ENCODE results near the gene MTMR3. TPM values are rescaled to one million over a fixed set of nuclear protein-coding genes. Genes with fewer than 3 reads are reported as not detected.

MTMR3 gene
- total RNA-seq, 1 experiment from 2014 or later: 27.0 TPM

DNA sequence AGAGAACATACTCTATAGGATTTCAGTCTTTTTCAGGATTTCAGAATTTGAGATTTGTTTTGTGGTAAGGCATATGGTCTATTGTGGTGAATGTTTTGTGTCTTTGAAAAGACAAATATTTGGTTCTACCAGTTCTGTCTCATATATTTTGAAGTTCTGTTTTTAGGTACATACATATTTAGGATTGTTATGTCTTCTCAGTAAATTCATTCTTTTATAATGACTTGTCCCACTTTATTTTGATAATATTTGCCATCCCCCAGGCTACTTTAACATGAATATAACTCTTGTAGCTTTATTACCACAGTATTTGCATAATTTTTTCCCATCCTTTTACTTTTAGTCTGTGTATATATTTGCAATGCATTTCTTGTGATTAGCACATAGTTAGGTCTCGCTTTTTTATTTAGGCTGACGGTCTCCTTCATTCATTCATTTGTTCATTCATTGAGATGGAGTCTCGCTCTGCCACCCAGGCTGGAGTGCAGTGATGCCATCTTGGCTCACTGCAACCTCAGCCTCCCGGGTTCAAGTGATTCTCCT is 32.1 kb downstream of the MTMR3 start:
- Histone ChIP-seq H3K27ac (ENCODE audit: low read depth, low read length) (no peak overlapping the region), H3K36me3 (ENCODE audit: control insufficient read depth in 1 of 2, insufficient read depth in 2 of 2, low read length in 2 of 2) (no peaks in the 10 kb centered on the region), H3K4me2 (ENCODE audit: low read length) (no peak overlapping the region), H3K9ac (ENCODE audit: low read length) (no peak overlapping the region), H3K4me1 (ENCODE audit: control insufficient read depth in 1 of 2, insufficient read depth in 2 of 2, low read length in 2 of 2) (peaks cover 12 to 17% of the 10 kb centered on the region in 2 experiments), H3K4me3 (replicated peaks in 1 of 2; ENCODE audit: low read depth in 1 of 2, low read length in 2 of 2) (no peak overlapping the region), H3K9me2 (ENCODE audit: insufficient read depth) (no peaks in the 10 kb centered on the region), H3K9me3 (ENCODE audit: control insufficient read depth in 1 of 2, insufficient read depth in 1 of 2, low read depth in 1 of 2, low read length in 2 of 2) (no peaks in the 10 kb centered on the region), H4K20me1 (ENCODE audit: insufficient read depth) (peaks cover 4% of the 10 kb centered on the region; the same call in 1 of the 2 replicates), H3K27me3 (ENCODE audit: insufficient read depth, low read length) (no peaks in the 10 kb centered on the region), H3K79me2 (ENCODE audit: insufficient read depth, low read length) (peaks cover 56% of the 10 kb centered on the region), H2AFZ (ENCODE audit: low read depth, low read length, poor library complexity, severe bottlenecking) (no peak overlapping the region)
- ChIA-PET CTCF (no interaction called here), POLR2A (no interaction called here), RAD21 (ENCODE audit: low non-redundant PET in 1 of 2, low total read pairs in 2 of 2, uncharacterized antibody in 2 of 2, unreplicated experiment in 2 of 2) (no interaction called here)
- no peak for TF ChIP-seq JUND (IDR thresholded peaks at IDR 0.05)
- TF ChIP-seq, protein P1, sequence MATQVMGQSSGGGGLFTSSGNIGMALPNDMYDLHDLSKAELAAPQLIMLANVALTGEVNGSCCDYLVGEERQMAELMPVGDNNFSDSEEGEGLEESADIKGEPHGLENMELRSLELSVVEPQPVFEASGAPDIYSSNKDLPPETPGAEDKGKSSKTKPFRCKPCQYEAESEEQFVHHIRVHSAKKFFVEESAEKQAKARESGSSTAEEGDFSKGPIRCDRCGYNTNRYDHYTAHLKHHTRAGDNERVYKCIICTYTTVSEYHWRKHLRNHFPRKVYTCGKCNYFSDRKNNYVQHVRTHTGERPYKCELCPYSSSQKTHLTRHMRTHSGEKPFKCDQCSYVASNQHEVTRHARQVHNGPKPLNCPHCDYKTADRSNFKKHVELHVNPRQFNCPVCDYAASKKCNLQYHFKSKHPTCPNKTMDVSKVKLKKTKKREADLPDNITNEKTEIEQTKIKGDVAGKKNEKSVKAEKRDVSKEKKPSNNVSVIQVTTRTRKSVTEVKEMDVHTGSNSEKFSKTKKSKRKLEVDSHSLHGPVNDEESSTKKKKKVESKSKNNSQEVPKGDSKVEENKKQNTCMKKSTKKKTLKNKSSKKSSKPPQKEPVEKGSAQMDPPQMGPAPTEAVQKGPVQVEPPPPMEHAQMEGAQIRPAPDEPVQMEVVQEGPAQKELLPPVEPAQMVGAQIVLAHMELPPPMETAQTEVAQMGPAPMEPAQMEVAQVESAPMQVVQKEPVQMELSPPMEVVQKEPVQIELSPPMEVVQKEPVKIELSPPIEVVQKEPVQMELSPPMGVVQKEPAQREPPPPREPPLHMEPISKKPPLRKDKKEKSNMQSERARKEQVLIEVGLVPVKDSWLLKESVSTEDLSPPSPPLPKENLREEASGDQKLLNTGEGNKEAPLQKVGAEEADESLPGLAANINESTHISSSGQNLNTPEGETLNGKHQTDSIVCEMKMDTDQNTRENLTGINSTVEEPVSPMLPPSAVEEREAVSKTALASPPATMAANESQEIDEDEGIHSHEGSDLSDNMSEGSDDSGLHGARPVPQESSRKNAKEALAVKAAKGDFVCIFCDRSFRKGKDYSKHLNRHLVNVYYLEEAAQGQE (IDR thresholded peaks at IDR 0.05; ENCODE audit: low read depth): no peak
- no peak for TF ChIP-seq YY1 (IDR thresholded peaks at IDR 0.05; ENCODE audit: extremely low read depth, insufficient replicate concordance, low read depth, low read length)
- no peak for ATAC-seq
- no peak for DNase-seq (ENCODE audit: low read depth, low spot score)
- no TSS peak for BruUV-seq (replicated peaks)
- intact Hi-C loops (cut with micrococcal nuclease): no loop called here

DNA sequence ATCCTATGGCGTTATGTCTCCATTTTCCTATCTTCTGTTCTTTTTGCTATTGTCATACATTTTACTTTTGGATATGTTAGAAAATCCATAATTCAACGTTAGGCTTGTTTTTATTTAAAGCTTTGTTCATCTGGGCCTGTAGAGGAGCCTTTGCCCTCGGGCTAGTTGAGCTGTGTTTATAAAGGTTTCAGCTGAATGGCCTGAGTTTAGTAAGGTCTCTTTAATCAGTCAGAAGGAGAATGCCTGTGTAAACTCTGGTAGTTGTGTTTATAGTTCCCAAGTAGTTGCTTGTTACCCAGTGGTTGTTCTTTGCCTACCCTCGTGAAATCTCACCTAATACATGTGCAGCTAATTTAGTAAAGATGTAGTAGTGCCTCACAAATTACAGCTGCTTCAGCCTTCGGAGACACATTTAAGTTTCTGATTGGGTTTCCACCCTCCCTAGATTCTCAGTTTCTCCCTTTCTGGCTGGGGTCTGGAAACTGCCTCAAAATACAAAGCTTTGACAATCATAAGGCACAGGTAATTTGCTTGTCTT is 33.1 kb downstream of the MTMR3 start:
- Histone ChIP-seq H3K79me2 (ENCODE audit: insufficient read depth, low read length) (peaks cover 53% of the 10 kb centered on the region), H3K4me3 (replicated peaks in 1 of 2; ENCODE audit: low read depth in 1 of 2, low read length in 2 of 2) (no peak overlapping the region), H3K27ac (ENCODE audit: low read depth, low read length) (no peak overlapping the region), H3K4me1 (ENCODE audit: control insufficient read depth in 1 of 2, insufficient read depth in 2 of 2, low read length in 2 of 2) (peaks cover 12 to 17% of the 10 kb centered on the region in 2 experiments), H3K27me3 (ENCODE audit: insufficient read depth, low read length) (no peaks in the 10 kb centered on the region), H3K9me3 (ENCODE audit: control insufficient read depth in 1 of 2, insufficient read depth in 1 of 2, low read depth in 1 of 2, low read length in 2 of 2) (no peaks in the 10 kb centered on the region), H4K20me1 (ENCODE audit: insufficient read depth) (peaks cover 4% of the 10 kb centered on the region; the same call in 1 of the 2 replicates), H3K4me2 (ENCODE audit: low read length) (no peak overlapping the region), H2AFZ (ENCODE audit: low read depth, low read length, poor library complexity, severe bottlenecking) (no peak overlapping the region), H3K9ac (ENCODE audit: low read length) (no peak overlapping the region), H3K9me2 (ENCODE audit: insufficient read depth) (no peaks in the 10 kb centered on the region), H3K36me3 (ENCODE audit: control insufficient read depth in 1 of 2, insufficient read depth in 2 of 2, low read length in 2 of 2) (no peaks in the 10 kb centered on the region)
- ChIA-PET POLR2A (no interaction called here), RAD21 (ENCODE audit: low non-redundant PET in 1 of 2, low total read pairs in 2 of 2, uncharacterized antibody in 2 of 2, unreplicated experiment in 2 of 2) (no interaction called here), CTCF (no interaction called here)
- no peak for ATAC-seq
- no peak for DNase-seq (ENCODE audit: low read depth, low spot score)
- intact Hi-C loops (cut with micrococcal nuclease): no loop called here
- no TSS peak for BruUV-seq (replicated peaks)
- TF ChIP-seq, protein P2, sequence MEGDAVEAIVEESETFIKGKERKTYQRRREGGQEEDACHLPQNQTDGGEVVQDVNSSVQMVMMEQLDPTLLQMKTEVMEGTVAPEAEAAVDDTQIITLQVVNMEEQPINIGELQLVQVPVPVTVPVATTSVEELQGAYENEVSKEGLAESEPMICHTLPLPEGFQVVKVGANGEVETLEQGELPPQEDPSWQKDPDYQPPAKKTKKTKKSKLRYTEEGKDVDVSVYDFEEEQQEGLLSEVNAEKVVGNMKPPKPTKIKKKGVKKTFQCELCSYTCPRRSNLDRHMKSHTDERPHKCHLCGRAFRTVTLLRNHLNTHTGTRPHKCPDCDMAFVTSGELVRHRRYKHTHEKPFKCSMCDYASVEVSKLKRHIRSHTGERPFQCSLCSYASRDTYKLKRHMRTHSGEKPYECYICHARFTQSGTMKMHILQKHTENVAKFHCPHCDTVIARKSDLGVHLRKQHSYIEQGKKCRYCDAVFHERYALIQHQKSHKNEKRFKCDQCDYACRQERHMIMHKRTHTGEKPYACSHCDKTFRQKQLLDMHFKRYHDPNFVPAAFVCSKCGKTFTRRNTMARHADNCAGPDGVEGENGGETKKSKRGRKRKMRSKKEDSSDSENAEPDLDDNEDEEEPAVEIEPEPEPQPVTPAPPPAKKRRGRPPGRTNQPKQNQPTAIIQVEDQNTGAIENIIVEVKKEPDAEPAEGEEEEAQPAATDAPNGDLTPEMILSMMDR (IDR thresholded peaks at IDR 0.05 in 2 of 3, conservative IDR thresholded peaks at IDR 0.05 in 1 of 3; ENCODE audit: borderline replicate concordance in 1 of 3, insufficient read depth in 1 of 3, low read depth in 2 of 3, low read length in 2 of 3): no peak

All from HCT116 (cell line).